Stimulated activated naive B cell treated with anti-CD40 and anti-IgM and Interleukin-4, amounts not matched to agents 10 μg/mL and 1 μg/mL and 100 μg/mL, for 72 hours (primary cell): Measurements from ENCODE around the gene CEP70.
"Not testable (repeated sequence)": the region's sequence is repeated elsewhere in the genome, so short reads cannot be mapped to it uniquely, and the experiment has no call there.

ENCODE experiments used
- ATAC-seq, 2 donors: fragments of 150-1000 bp; cut with Tn5 transposase; replicated peaks; 2 replicates each; pipeline ENCODE4 v1.10.0; 2021; ENCODE audit warnings: moderate library complexity in 1 of 2
- DNase-seq: peaks from one replicate; pipeline ENCODE4 v3.0.0; 2021
- H3K27ac Mint-ChIP-seq: one replicate; pipeline ENCODE4 v1.8.0; 2022; ENCODE audit warnings: mild to moderate bottlenecking, mixed read lengths
- H3K27me3 Mint-ChIP-seq, 2 donors: one replicate each; pipeline ENCODE4 v1.8.0; 2022; ENCODE audit warnings: mixed read lengths in 2 of 2
- H3K36me3 Mint-ChIP-seq, 2 donors: one replicate each; pipeline ENCODE4 v1.8.0; 2022; ENCODE audit warnings: mixed read lengths in 2 of 2, mild to moderate bottlenecking in 1 of 2
- H3K4me1 Mint-ChIP-seq, 2 donors: one replicate each; pipeline ENCODE4 v1.8.0; 2022; ENCODE audit warnings: mixed read lengths in 2 of 2, mild to moderate bottlenecking in 1 of 2
- H3K4me3 Mint-ChIP-seq, 2 donors: one replicate each; pipeline ENCODE4 v1.8.0; 2022; ENCODE audit warnings: mild to moderate bottlenecking in 2 of 2, mixed read lengths in 2 of 2, moderate library complexity in 1 of 2
- H3K9me3 Mint-ChIP-seq, 2 donors: one replicate each; pipeline ENCODE4 v1.8.0; 2022; ENCODE audit warnings: mixed read lengths in 2 of 2, mild to moderate bottlenecking in 1 of 2

CEP70 gene

GRCh38 chr3:138513090-138513843 is 80.8 kb downstream of the CEP70 start:
- H3K4me1 Mint-ChIP-seq: no peaks in the 10 kb centered on the region
- peaks cover 1 to 3% of the 10 kb centered on the region in 2 donors for H3K9me3 Mint-ChIP-seq
- no peaks in the 10 kb centered on the region for H3K27me3 Mint-ChIP-seq
- DNase-seq (no peak), ATAC-seq (peak; percentile 68 to 83)
- H3K27ac Mint-ChIP-seq: no peak overlapping the region
- no peak overlapping the region for H3K4me3 Mint-ChIP-seq
- peaks cover 2 to 6% of the 10 kb centered on the region in 2 donors for H3K36me3 Mint-ChIP-seq

GRCh38 chr3:138511945-138512344 is 82.1 kb downstream of the CEP70 start:
- DNase-seq: no peak
- no peaks in the 10 kb centered on the region for H3K9me3 Mint-ChIP-seq
- no peak overlapping the region for H3K27ac Mint-ChIP-seq
- no peaks in the 10 kb centered on the region for H3K4me1 Mint-ChIP-seq
- ATAC-seq: no peak
- H3K27me3 Mint-ChIP-seq: no peaks in the 10 kb centered on the region
- no peak overlapping the region for H3K4me3 Mint-ChIP-seq
- no peaks in the 10 kb centered on the region for H3K36me3 Mint-ChIP-seq

GRCh38 chr3:138509586-138509985 is 84.5 kb downstream of the CEP70 start:
- Mint-ChIP-seq H3K9me3 (no peaks in the 10 kb centered on the region), H3K4me3 (no peak overlapping the region), H3K27me3 (no peaks in the 10 kb centered on the region), H3K4me1 (no peaks in the 10 kb centered on the region), H3K27ac (no peak overlapping the region), H3K36me3 (no peaks in the 10 kb centered on the region)
- no peak for DNase-seq
- ATAC-seq: no peak

GRCh38 chr3:138507524-138507923 is 86.5 kb downstream of the CEP70 start:
- Mint-ChIP-seq H3K4me3 (no peak overlapping the region), H3K27ac (no peak overlapping the region), H3K36me3 (no peaks in the 10 kb centered on the region), H3K9me3 (no peaks in the 10 kb centered on the region), H3K27me3 (no peaks in the 10 kb centered on the region), H3K4me1 (no peaks in the 10 kb centered on the region)
- ATAC-seq (no peak), DNase-seq (no peak)

GRCh38 chr3:138498991-138499390 is 95.1 kb downstream of the CEP70 start:
- no peak overlapping the region for H3K4me3 Mint-ChIP-seq
- ATAC-seq (no peak), DNase-seq (no peak)
- no peaks in the 10 kb centered on the region for H3K4me1 Mint-ChIP-seq
- no peaks in the 10 kb centered on the region for H3K27me3 Mint-ChIP-seq
- peaks cover 0 to 3% of the 10 kb centered on the region in 2 donors for H3K36me3 Mint-ChIP-seq
- no peak overlapping the region for H3K27ac Mint-ChIP-seq
- H3K9me3 Mint-ChIP-seq: no peaks in the 10 kb centered on the region

GRCh38 chr3:138497851-138498250 is 96.2 kb downstream of the CEP70 start:
- Mint-ChIP-seq H3K27me3 (no peaks in the 10 kb centered on the region), H3K4me3 (no peak overlapping the region), H3K36me3 (peaks cover 0 to 3% of the 10 kb centered on the region in 2 donors), H3K27ac (no peak overlapping the region), H3K4me1 (no peaks in the 10 kb centered on the region), H3K9me3 (no peaks in the 10 kb centered on the region)
- no peak for DNase-seq
- ATAC-seq: no peak

GRCh38 chr3:138497021-138497420 is 97.0 kb downstream of the CEP70 start:
- H3K9me3 Mint-ChIP-seq: peaks cover 1% of the 10 kb centered on the region in 2 donors
- ATAC-seq (no peak), DNase-seq (no peak)
- H3K27ac Mint-ChIP-seq: no peak overlapping the region
- no peaks in the 10 kb centered on the region for H3K27me3 Mint-ChIP-seq
- no peak overlapping the region for H3K4me3 Mint-ChIP-seq
- H3K4me1 Mint-ChIP-seq: no peaks in the 10 kb centered on the region
- H3K36me3 Mint-ChIP-seq: peaks cover 0 to 4% of the 10 kb centered on the region in 2 donors

GRCh38 chr3:138496436-138496835 is 97.6 kb downstream of the CEP70 start:
- DNase-seq (no peak), ATAC-seq (no peak)
- Mint-ChIP-seq H3K4me3 (no peak overlapping the region), H3K27me3 (no peaks in the 10 kb centered on the region), H3K4me1 (no peaks in the 10 kb centered on the region), H3K9me3 (peaks cover 2 to 4% of the 10 kb centered on the region in 2 donors), H3K27ac (no peak overlapping the region), H3K36me3 (peaks cover 0 to 6% of the 10 kb centered on the region in 2 donors)

- not testable (repeated sequence) for H3K27ac Mint-ChIP-seq, H3K36me3 Mint-ChIP-seq
Observed at GRCh38 chr3:138495638-138496037, 98.4 kb downstream of the CEP70 start.

GRCh38 chr3:138494607-138494929 is 99.5 kb downstream of the CEP70 start:
- DNase-seq: no peak
- peaks cover 4 to 5% of the 10 kb centered on the region in 2 donors for H3K9me3 Mint-ChIP-seq
- peaks cover 0 to 4% of the 10 kb centered on the region in 2 donors for H3K36me3 Mint-ChIP-seq
- no peak overlapping the region for H3K4me3 Mint-ChIP-seq
- ATAC-seq: no peak
- no peak overlapping the region for H3K27ac Mint-ChIP-seq
- no peaks in the 10 kb centered on the region for H3K4me1 Mint-ChIP-seq
- H3K27me3 Mint-ChIP-seq: no peaks in the 10 kb centered on the region

More at GRCh38 chr3:138495638-138496037, 98.4 kb downstream of the CEP70 start:
- not testable (repeated sequence) for ATAC-seq, H3K4me3 Mint-ChIP-seq, H3K9me3 Mint-ChIP-seq, H3K27me3 Mint-ChIP-seq, H3K4me1 Mint-ChIP-seq, DNase-seq

GRCh38 chr3:138493804-138494606 is 100.1 kb downstream of the CEP70 start:
- ATAC-seq (no peak), DNase-seq (no peak)
- H3K36me3 Mint-ChIP-seq: peaks cover 2 to 3% of the 10 kb centered on the region in 2 donors
- no peaks in the 10 kb centered on the region for H3K27me3 Mint-ChIP-seq
- H3K9me3 Mint-ChIP-seq: peaks cover 6 to 7% of the 10 kb centered on the region in 2 donors
- H3K27ac Mint-ChIP-seq: no peak overlapping the region
- no peak overlapping the region for H3K4me3 Mint-ChIP-seq
- H3K4me1 Mint-ChIP-seq: no peaks in the 10 kb centered on the region

- DNase-seq (no peak), ATAC-seq (no peak)
- H3K27ac Mint-ChIP-seq: no peak overlapping the region
- H3K36me3 Mint-ChIP-seq: peaks cover 5 to 7% of the 10 kb centered on the region in 2 donors
- H3K4me1 Mint-ChIP-seq: no peaks in the 10 kb centered on the region
- H3K9me3 Mint-ChIP-seq: peaks cover 11% of the 10 kb centered on the region in 2 donors
- H3K4me3 Mint-ChIP-seq: no peak overlapping the region
- no peaks in the 10 kb centered on the region for H3K27me3 Mint-ChIP-seq
Observed at GRCh38 chr3:138492980-138493675, 100.9 kb downstream of the CEP70 start.

- Mint-ChIP-seq H3K27me3 (no peaks in the 10 kb centered on the region), H3K36me3 (peaks cover 7 to 10% of the 10 kb centered on the region in 2 donors), H3K27ac (no peak overlapping the region), H3K4me1 (no peaks in the 10 kb centered on the region), H3K9me3 (peaks cover 18 to 21% of the 10 kb centered on the region in 2 donors), H3K4me3 (no peak overlapping the region)
- DNase-seq (no peak), ATAC-seq (no peak)
Observed at GRCh38 chr3:138491971-138492370, 102.1 kb downstream of the CEP70 start.

GRCh38 chr3:138486580-138486979 is 107.5 kb downstream of the CEP70 start:
- not testable (repeated sequence) for ATAC-seq, H3K27ac Mint-ChIP-seq
- peaks cover 29 to 34% of the 10 kb centered on the region in 2 donors for H3K9me3 Mint-ChIP-seq

More at GRCh38 chr3:138486580-138486979, 107.5 kb downstream of the CEP70 start:
- not testable (repeated sequence) for H3K27me3 Mint-ChIP-seq, H3K4me3 Mint-ChIP-seq, DNase-seq, H3K4me1 Mint-ChIP-seq
- H3K36me3 Mint-ChIP-seq: peaks cover 7 to 13% of the 10 kb centered on the region in 2 donors
